Ascending aorta (tissue), 2 donors: Measurements from ENCODE around the gene MYBPC1. TPM values are rescaled to one million over a fixed set of nuclear protein-coding genes. Genes with fewer than 3 reads are reported as not detected.
"Not testable (repeated sequence)": the region's sequence is repeated elsewhere in the genome, so short reads cannot be mapped to it uniquely, and the experiment has no call there.

Experiments used
- DNase-seq, 2 donors: peaks; one replicate each; pipeline ENCODE4 v3.0.0-alpha.2; 2019; ENCODE audit warnings: low spot score in 2 of 2
- H3K27ac ChIP-seq, 2 donors: fragments of 200-600 bp; sonication (generic); one replicate each; pipeline ENCODE4 v1.5.1; 2016 to 2017; ENCODE audit warnings: mild to moderate bottlenecking in 1 of 2
- H3K27me3 ChIP-seq: fragments of 200-600 bp; sonication (generic); one replicate; pipeline ENCODE4 v1.5.1; 2017
- H3K36me3 ChIP-seq, 2 donors: fragments of 200-600 bp; sonication (generic); one replicate each; pipeline ENCODE4 v1.5.1; 2016
- H3K4me1 ChIP-seq, 2 donors: fragments of 200-600 bp; sonication (generic); one replicate each; pipeline ENCODE4 v1.5.1; 2016 to 2017; ENCODE audit warnings: mild to moderate bottlenecking in 1 of 2
- H3K4me3 ChIP-seq, 2 donors: fragments of 200-600 bp; sonication (generic); one replicate each; pipeline ENCODE4 v1.5.1; 2016 to 2017; ENCODE audit warnings: mild to moderate bottlenecking in 1 of 2
- H3K9me3 ChIP-seq, 2 donors: fragments of 200-600 bp; sonication (generic); one replicate each; pipeline ENCODE4 v1.5.1; 2016
- intact Hi-C: fragments of 100-400 bp; cut with DNase I; formaldehyde crosslinking; loops from one replicate; pipeline ENCODE4 v1.15.1; 2023
- total RNA-seq: library from RNA; depleted of rRNA; stranded (reverse); fragments of >200 nt; gene quantifications from one replicate; pipeline ENCODE4 v1.1.0, GENCODE V29; 2016
- TF ChIP-seq, protein P1 (sequence below), 3 experiments: fragments of 200-600 bp in 2 of 3; fragments of 450-650 bp in 1 of 3; sonication (generic) in 2 of 3; IDR thresholded peaks; one replicate each; pipeline ENCODE4 v1.5.1; 2016 to 2019; ENCODE audit warnings: antibody characterized with exemption in 3 of 3, mild to moderate bottlenecking in 1 of 3, moderate library complexity in 1 of 3

MYBPC1 gene, protein sequence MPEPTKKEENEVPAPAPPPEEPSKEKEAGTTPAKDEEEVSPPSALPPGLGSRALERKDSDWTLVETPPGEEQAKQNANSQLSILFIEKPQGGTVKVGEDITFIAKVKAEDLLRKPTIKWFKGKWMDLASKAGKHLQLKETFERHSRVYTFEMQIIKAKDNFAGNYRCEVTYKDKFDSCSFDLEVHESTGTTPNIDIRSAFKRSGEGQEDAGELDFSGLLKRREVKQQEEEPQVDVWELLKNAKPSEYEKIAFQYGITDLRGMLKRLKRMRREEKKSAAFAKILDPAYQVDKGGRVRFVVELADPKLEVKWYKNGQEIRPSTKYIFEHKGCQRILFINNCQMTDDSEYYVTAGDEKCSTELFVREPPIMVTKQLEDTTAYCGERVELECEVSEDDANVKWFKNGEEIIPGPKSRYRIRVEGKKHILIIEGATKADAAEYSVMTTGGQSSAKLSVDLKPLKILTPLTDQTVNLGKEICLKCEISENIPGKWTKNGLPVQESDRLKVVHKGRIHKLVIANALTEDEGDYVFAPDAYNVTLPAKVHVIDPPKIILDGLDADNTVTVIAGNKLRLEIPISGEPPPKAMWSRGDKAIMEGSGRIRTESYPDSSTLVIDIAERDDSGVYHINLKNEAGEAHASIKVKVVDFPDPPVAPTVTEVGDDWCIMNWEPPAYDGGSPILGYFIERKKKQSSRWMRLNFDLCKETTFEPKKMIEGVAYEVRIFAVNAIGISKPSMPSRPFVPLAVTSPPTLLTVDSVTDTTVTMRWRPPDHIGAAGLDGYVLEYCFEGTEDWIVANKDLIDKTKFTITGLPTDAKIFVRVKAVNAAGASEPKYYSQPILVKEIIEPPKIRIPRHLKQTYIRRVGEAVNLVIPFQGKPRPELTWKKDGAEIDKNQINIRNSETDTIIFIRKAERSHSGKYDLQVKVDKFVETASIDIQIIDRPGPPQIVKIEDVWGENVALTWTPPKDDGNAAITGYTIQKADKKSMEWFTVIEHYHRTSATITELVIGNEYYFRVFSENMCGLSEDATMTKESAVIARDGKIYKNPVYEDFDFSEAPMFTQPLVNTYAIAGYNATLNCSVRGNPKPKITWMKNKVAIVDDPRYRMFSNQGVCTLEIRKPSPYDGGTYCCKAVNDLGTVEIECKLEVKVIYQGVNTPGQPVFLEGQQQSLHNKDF
- not detected for total RNA-seq

DNA sequence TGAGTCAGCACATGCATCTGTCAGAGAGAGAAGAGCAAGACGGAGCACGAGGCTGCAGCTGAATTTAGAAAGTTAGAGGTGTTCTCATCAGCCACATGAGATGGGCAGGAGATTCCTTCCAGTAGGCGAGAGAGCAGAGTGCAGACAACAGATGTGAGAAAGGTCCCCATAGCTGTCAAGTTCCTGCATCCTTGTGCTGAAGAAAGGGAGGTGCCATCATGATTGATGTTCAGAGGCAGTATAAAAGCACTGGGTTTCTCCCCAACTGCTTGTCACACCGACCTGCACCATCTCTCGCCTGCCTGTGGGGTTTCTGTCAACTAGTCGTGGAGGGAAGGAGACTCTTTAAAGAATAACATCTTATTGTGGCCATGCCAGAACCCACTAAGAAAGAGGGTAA is at the start of gene MYBPC1:
TSS of gene MYBPC1 (plus strand) at position 272 of the 400 bp plus-strand sequence. CDS start at position 372, 100 bp downstream.
- H3K36me3 ChIP-seq, result no peaks in the 10 kb centered on the region
- TF ChIP-seq, protein P1, sequence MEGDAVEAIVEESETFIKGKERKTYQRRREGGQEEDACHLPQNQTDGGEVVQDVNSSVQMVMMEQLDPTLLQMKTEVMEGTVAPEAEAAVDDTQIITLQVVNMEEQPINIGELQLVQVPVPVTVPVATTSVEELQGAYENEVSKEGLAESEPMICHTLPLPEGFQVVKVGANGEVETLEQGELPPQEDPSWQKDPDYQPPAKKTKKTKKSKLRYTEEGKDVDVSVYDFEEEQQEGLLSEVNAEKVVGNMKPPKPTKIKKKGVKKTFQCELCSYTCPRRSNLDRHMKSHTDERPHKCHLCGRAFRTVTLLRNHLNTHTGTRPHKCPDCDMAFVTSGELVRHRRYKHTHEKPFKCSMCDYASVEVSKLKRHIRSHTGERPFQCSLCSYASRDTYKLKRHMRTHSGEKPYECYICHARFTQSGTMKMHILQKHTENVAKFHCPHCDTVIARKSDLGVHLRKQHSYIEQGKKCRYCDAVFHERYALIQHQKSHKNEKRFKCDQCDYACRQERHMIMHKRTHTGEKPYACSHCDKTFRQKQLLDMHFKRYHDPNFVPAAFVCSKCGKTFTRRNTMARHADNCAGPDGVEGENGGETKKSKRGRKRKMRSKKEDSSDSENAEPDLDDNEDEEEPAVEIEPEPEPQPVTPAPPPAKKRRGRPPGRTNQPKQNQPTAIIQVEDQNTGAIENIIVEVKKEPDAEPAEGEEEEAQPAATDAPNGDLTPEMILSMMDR (IDR thresholded peaks at IDR 0.05), result no peak
- no peak within 1 kb of the TSS for H3K4me3 ChIP-seq
- no peak for DNase-seq
- intact Hi-C loops, result no loop called here
- no peak within 1 kb of the TSS for H3K27ac ChIP-seq
- H3K9me3 ChIP-seq, result no peaks in the 10 kb centered on the region
- no peaks in the 10 kb centered on the region for H3K27me3 ChIP-seq
- H3K4me1 ChIP-seq, result no peaks in the 10 kb centered on the region

DNA sequence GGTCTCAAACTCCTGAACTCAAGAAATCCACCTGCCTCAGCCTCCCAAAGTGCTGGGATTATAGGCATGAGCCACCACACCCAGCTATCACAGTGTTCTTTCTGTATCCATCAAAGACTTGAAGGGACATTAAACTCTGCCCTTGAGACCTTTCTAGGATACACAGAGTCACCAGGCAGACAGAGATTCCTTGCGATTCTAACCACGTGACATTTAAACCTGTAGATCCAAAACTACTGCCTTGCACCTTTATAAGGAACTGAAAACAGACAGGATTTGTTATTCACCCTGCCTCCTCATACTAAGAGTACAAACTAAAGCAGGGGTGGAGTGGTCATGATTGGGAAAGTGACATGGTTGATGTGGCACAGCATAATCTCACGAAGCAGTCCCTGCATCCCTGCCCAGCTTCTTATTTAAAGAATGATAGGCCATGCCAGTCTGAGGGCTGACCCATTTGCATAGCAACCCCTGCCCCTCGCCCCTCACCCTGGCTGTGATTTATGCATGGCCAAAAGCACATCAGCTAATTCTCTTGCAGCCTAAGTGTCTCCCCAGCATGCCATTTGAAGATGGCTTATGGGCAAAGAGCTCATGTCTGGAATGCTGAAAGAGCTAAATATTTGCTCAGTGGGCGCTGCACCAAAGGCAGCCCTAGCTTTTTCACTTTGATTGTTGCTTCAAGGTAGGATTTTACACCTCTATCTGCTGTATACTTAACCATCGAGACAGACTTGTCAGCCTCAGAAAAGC is 43.2 kb upstream of the MYBPC1 start:
- no peaks in the 10 kb centered on the region for H3K9me3 ChIP-seq
- DNase-seq, result no peak
- no peak overlapping the region for H3K4me3 ChIP-seq
- H3K36me3 ChIP-seq, result no peaks in the 10 kb centered on the region
- intact Hi-C loops, result no loop called here
- H3K27ac ChIP-seq, result no peak overlapping the region
- TF ChIP-seq, protein P1 (IDR thresholded peaks at IDR 0.05), result no peak
- H3K27me3 ChIP-seq, result no peaks in the 10 kb centered on the region
- no peaks in the 10 kb centered on the region for H3K4me1 ChIP-seq

DNA sequence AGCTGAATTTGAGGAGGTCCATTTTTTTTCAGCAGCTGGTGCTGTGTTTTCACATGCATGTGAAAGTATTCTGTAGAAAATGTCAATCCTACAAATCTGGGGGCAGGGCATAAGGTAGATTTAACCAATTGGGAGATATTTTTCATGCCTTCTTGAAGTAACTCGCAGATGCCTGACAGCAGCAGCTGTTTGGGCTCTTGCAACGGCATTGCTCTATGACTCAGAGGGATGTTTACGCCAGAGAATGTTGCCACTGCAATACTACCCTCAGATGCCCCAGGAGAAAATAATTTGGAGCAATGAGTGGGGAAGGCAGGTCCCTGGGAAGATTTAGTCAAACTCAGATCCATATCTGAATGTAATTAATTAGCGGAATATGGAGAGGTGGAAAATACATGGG is 42.5 kb upstream of the MYBPC1 start:
- intact Hi-C loops, result no loop called here
- TF ChIP-seq, protein P1 (IDR thresholded peaks at IDR 0.05), result no peak

DNA sequence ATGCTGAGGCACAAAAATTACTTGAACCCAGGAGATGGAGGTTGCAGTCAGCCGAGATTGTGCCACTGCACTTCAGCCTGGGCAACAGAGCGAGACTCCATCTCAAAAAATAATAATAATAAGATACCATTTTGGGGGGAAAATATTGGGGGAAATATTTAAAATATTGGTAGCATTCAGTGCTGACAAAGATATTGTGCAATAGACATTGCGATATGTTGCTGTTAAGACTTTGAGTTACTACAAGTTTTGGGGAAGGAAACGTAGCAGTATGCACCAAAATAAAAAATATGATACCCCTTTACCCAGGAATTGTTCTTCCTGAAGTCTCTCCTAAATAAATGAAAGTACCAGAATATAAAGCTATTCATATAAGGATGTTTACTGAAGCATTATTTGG is 37.7 kb upstream of the MYBPC1 start:
- DNase-seq, result no peak
- intact Hi-C loops, result no loop called here
- no peak overlapping the region for H3K27ac ChIP-seq
- H3K27me3 ChIP-seq, result no peaks in the 10 kb centered on the region
- H3K4me3 ChIP-seq, result no peak overlapping the region
- no peaks in the 10 kb centered on the region for H3K4me1 ChIP-seq
- H3K36me3 ChIP-seq, result no peaks in the 10 kb centered on the region
- no peaks in the 10 kb centered on the region for H3K9me3 ChIP-seq
- TF ChIP-seq, protein P1 (IDR thresholded peaks at IDR 0.05), result no peak

More for the DNA sequence above, 42.5 kb upstream of the MYBPC1 start:
- no peaks in the 10 kb centered on the region for H3K36me3 ChIP-seq
- no peak overlapping the region for H3K4me3 ChIP-seq
- H3K9me3 ChIP-seq, result no peaks in the 10 kb centered on the region
- DNase-seq, result no peak
- H3K27ac ChIP-seq, result no peak overlapping the region
- H3K4me1 ChIP-seq, result no peaks in the 10 kb centered on the region
- no peaks in the 10 kb centered on the region for H3K27me3 ChIP-seq

DNA sequence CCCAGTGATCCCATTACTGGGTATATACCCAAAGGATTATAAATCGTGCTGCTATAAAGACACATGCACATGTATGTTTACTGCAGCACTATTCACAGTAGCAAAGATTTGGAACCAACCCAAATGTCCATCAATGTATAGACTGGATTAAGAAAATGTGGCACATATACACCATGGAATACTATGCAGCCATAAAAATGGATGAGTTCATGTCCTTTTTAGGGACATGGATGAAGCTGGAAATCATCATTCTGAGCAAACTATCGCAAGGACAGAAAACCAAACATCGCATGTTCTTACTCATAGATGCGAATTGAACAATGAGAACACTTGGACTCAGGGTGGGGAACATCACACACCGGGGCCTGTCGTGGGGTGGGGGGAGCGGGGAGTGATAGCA is 36.0 kb upstream of the MYBPC1 start:
- H3K9me3 ChIP-seq, H3K27ac ChIP-seq, H3K27me3 ChIP-seq, H3K4me1 ChIP-seq, H3K36me3 ChIP-seq, H3K4me3 ChIP-seq, DNase-seq, intact Hi-C loops: not testable (repeated sequence)
